Stimulated activated CD8-positive, alpha-beta memory T cell treated with anti-CD3 and anti-CD28 coated beads, Interleukin-7, amount 100 ng/mL, for 48 hours (primary cell): ENCODE data around the gene SLC48A1.

Experiments used
- DNase-seq, 2 donors: peaks; one replicate each; pipeline ENCODE4 v3.0.0-alpha.2; 2020; ENCODE audit warnings: low read depth in 1 of 2; ENCODE audit errors: extremely low read depth in 1 of 2

The SLC48A1 gene

GRCh38 chr12:47789712-47790489 lies 16.9 kb downstream of the SLC48A1 start:
- DNase-seq = no peak

DNA sequence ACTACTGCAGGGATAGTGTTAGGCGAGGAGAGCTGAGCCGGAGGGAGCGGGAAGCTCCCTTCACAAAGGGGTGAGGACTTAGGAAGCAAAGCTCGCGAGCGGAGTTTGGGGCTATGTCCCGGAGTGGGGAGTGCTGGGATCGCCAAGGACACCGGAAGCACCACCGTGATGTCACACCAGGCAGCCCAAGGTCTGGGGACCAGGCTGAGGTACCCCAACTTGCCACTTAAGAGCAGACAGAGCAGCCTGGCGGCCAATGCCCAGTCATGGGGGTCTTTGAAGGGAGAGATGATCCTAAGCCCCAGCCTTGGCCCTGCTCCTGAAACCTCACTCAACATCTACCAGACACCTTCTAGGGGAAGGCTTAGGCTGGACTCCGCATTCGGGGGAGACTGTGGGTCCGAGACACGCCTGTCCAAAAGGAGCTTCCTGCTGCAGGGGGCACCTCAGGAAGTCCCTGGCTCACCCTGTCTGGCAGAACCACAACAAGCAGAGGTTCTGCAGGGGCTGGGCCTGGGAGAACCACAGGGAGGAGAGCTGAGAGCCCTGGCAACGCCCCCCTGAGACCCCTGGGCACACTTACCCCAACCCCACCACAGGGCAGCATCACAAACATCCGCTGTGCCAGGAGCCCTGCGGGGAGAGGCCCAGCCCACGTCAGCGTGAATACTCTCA lies 17.8 kb downstream of the SLC48A1 start:
- no peak for DNase-seq

DNA sequence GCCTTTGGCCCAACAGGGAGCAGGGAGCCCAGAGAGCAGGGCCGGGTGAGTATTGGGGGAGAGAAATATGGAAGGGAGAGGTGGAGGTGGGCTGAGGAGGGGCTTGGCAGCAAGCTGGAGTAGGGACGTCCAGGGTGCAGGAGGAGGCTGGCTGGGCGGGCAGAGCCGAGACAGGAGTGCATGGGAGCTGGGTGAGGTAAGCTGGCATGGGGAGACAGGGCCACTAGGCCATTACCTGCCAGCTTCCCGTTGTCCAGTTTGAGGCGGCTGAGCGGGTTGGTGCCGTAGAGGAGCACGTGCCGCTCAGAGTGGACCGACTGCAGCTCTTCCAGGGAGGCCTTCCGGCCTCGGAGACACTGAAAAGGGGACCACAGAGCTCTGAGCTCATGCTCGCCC lies 18.3 kb downstream of the SLC48A1 start:
- no peak for DNase-seq

DNA sequence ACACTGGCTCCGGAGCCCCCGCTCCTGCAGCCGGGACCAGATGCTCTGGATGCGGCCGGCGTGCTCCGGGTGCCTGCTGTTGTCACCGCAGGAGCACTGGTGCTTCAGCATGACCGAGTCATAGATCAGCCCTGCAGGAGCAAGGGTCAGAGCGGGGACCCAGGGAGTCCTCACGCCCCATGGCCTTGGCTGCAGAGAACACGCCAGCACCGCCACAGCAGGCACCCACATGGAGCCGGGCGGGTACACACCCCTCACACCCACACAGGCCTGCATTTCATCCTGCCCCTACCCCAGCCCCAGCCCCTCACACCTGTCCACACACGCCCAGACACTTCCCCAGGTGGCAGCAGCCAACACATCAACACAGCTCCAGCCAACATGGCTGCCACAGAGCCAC lies 18.8 kb downstream of the SLC48A1 start:
- no peak for DNase-seq

GRCh38 chr12:47793015-47793681 lies 20.1 kb downstream of the SLC48A1 start:
- DNase-seq = no peak

GRCh38 chr12:47794679-47795078 lies 21.6 kb downstream of the SLC48A1 start:
- DNase-seq = no peak

DNA sequence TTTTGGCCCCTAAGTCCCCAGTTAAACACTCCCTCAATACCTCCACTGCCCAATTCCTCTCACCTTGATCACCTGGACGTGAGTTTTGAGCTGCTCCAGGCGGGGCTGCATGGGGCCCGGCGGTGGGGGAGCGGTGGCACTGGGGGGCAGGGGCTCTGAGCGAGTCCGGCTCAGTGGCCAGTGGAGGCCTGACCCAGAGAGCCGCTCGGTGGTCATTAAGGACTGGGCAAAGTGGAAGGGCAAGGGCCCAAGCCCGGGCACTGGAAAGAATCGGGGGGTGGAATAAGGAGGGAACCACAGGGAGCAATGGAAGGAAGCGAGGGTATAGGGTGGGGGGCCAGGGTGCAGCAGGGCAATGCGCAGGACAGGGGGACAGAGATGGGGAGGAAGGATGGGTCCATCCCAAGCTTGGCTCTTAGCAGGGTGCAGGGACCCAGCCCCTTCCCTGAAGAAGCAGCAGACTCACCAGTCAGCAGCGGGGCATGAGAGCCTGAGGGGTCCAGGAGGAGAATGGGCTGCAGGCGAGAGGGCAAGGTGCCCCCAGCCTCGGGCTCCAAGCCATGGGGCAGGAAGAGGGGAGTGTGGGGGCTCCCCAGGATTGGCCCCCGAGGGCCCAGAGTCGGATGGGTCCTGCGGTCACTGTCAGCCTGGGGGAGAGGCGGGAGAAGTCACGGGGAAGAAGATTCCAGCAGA lies 22.2 kb downstream of the SLC48A1 start:
- DNase-seq = no peak

- no peak for DNase-seq
Measured at GRCh38 chr12:47795814-47796411, 22.9 kb downstream of the SLC48A1 start.

GRCh38 chr12:47797441-47797840 lies 24.4 kb downstream of the SLC48A1 start:
- DNase-seq = no peak

DNA sequence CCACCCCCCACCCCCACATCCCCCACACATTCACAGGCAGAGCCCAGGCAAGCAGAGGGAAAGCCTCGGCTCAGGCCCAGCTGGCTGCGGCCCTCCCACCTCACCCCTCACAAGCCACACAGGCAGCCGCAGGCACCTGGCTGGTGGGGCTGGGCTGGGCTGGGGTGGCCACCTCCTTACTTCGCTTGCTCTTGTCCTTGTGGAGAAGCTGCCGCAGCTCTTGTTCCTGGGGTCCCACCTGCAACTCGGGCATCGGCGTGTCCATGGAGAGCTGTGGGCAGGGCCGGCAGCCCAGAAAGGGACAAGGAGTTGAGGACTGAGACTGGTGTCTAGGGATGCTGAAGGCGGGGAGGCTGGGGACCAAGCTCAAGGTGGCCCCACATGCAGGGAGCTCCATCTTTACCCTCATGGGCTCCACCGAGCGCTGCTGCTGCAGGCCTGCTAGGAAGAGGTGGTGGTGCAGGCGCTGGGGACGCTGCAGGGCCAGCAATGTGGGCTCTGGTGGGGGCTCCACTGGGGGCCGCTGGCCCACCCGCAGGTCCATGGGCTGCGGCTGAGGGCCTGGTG lies 25.4 kb downstream of the SLC48A1 start:
- no peak for DNase-seq

- no peak for DNase-seq
Measured at GRCh38 chr12:47799357-47799955, 26.4 kb downstream of the SLC48A1 start.

GRCh38 chr12:47800582-47800981 lies 27.5 kb downstream of the SLC48A1 start:
- DNase-seq = no peak

DNA sequence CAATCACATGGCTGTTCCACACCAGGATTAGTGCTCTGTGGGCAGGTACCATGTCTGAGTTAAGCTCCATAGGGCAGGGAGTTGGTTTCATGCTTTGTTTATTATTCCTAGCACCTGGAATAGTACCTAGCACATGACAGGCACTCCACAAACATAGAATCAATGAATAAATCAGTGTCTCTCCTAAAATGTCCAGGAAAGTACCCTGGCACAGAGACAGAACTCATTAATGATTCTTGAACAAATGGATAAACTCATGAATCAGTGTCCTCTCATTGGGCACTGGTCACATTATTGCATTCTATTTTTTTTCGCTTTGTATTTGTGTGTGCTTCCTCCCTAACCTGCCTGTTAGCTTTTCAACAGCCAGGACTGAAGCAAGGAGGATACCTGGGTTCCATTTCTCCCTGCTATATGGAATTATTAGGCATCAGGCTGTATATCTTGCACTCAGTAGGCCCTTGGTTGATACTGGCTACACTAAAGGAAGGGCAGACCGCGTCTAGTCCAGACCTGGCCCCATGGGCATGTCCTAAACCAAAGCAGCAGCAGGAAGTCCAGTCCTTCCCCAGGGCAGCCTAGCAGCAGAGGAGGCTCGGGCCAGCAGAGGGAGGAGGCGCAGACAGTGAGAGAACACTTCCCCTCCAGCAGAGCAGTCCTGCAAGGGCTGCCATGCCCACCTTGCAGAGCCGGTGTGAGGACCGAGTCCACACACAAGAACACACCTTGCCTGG lies 28.3 kb downstream of the SLC48A1 start:
- no peak for DNase-seq

DNA sequence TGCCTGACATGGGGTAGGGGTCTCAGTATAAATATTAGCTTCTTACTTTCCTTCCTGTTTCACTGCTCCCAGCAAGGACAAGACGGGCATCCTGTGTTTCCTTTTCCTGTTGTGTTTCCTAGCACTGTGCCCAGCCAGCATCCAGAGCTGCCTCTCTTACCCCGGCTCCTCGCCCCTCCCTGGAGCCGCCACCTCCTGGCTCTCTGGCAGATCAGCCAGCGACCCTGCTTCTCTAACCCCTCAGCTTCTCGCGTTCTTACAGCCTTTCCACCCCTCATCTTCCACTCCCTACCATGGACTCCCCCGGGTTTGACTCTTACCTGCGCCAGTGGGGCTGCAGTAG lies 28.8 kb downstream of the SLC48A1 start:
- DNase-seq = no peak

DNA sequence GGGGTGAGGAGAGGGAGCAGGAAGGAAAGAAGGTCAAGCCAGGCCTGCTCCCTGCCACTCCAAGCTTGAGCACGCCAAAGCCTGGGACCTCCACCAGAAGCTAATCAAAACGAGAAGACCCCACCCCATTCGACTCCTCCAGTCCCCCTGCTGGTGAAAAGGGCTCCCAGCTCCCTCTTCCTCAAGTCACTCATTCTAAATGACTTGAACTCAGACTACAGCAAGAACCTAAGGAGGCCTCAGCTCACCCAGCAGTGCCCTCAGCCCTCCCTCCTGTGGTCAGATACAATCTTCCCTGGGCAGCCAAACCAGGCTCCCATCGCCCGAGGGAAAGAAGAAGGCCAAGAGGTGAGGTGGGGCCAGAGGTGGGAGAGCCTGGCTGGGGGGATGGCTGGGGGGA lies 29.3 kb downstream of the SLC48A1 start:
- DNase-seq = no peak

DNA sequence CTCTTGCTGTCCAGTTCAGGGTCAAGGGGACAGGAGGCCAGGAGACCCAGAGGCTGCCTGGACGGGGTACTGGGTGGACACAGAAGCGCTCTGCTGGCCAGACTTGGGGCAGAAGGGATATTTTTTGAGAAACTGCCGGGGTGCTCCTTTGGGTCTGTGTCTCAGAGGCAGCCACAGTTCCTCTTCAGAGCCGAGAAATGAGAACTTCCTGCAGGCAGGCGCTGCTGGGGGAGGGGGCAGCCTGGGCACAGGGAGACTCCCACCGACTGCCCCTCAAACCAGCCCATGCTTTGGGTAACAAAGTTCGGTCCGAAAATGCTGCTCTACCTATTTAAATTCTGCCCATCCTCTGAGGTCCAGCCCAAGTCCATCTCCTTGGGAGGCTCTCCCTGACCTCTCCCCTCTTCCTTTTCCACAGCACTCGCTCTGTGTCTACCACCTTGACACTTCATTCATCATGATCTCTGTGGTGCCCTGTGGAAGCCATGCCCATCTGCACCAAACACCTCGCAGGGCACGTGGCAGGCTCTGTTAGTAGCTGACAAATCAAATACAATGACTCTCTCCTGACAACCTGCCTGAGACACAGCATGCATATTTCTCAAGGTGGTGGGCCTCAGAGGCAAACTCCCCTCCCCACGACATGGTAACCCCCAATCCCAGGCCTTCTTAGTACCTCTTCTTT lies 30.3 kb downstream of the SLC48A1 start:
- no peak for DNase-seq

DNA sequence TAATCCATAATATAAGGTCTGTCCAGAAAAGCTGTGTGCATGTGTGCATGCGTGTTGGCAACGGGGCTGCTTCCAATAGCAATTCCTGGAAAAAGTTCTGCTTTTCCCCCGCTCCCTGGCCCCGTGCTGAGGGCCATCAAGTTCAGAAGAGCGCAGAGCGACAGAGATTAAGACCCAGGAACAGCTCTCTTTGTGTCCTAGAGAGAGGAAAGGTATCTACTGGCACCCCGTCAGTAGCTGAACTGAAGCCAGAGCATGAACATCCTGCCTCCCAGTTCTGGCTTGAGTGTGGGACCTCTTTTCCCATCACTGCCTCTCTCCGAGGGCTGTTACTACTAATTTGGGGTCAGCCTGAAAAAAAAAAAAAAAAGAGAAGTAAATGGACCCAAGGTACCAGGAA lies 31.1 kb downstream of the SLC48A1 start:
- DNase-seq = no peak

GRCh38 chr12:47805417-47805816 lies 32.4 kb downstream of the SLC48A1 start:
- no peak for DNase-seq

- DNase-seq = no peak
Measured at GRCh38 chr12:47807338-47807737, 34.3 kb downstream of the SLC48A1 start.
